ENCODE measurements around the gene CLTCL1. TPM values are rescaled to one million over a fixed set of nuclear protein-coding genes. Genes with fewer than 3 reads are reported as not detected.

CLTCL1 gene
- total RNA-seq, 4 donors from 2014 or later: 3.8 to 8.6 (median 5.6) TPM

GRCh38 chr22:19253143-19253542 is 38.4 kb downstream of the CLTCL1 start:
- Histone ChIP-seq H3K9me3 (peaks cover 0 to 4% of the 10 kb centered on the region in 2 donors), H3K27ac (no peak overlapping the region), H3K36me3 (no peaks in the 10 kb centered on the region), H3K4me1 (no peaks in the 10 kb centered on the region), H3K27me3 (no peaks in the 10 kb centered on the region), H3K4me3 (no peak overlapping the region)
- no peak for TF ChIP-seq POLR2AphosphoS5 (IDR thresholded peaks at IDR 0.05)
- TF ChIP-seq POLR2A (IDR thresholded peaks at IDR 0.05): no peak
- TF ChIP-seq EP300 (IDR thresholded peaks at IDR 0.05; ENCODE audit: low read depth): no peak
- no peak for TF ChIP-seq CTCF (IDR thresholded peaks at IDR 0.05)
- in situ Hi-C loops (cut with MboI; ENCODE audit: low pct_ligation_motif_present in 1 of 4, low pct_unique_long_range_greater_than_20kb in 1 of 4, low sequenced_read_pairs in 3 of 4): no loop called here
- WGBS, 2 donors (ENCODE audit: low coverage in 1 of 2): 90 to 94% methylated on average over 2 to 12 of the region's 12 CpGs
- intact Hi-C loops (cut with DNase I; ENCODE audit: low total_unique reads): no loop called here
- DNase-seq: no peak

GRCh38 chr22:19244600-19245352 is 46.7 kb downstream of the CLTCL1 start:
- intact Hi-C loops (cut with DNase I; ENCODE audit: low total_unique reads): no loop called here
- in situ Hi-C loops (cut with MboI; ENCODE audit: low pct_ligation_motif_present in 1 of 4, low pct_unique_long_range_greater_than_20kb in 1 of 4, low sequenced_read_pairs in 3 of 4): no loop called here
- H3K27me3 ChIP-seq: no peaks in the 10 kb centered on the region
- TF ChIP-seq POLR2AphosphoS5 (IDR thresholded peaks at IDR 0.05) (no peak), CTCF (IDR thresholded peaks at IDR 0.05) (no peak), EP300 (IDR thresholded peaks at IDR 0.05; ENCODE audit: low read depth) (no peak), POLR2A (IDR thresholded peaks at IDR 0.05) (no peak)
- no peaks in the 10 kb centered on the region for H3K36me3 ChIP-seq
- no peak for DNase-seq
- H3K9me3 ChIP-seq: no peaks in the 10 kb centered on the region
- H3K4me1 ChIP-seq: no peaks in the 10 kb centered on the region
- 85 to 87% methylated on average over 5 to 10 of the region's 10 CpGs for WGBS, 2 donors (ENCODE audit: low coverage in 1 of 2)
- no peak overlapping the region for H3K27ac ChIP-seq
- no peak overlapping the region for H3K4me3 ChIP-seq

- Histone ChIP-seq H3K4me3 (no peak overlapping the region), H3K9me3 (no peaks in the 10 kb centered on the region), H3K27me3 (no peaks in the 10 kb centered on the region), H3K4me1 (no peaks in the 10 kb centered on the region), H3K27ac (no peak overlapping the region), H3K36me3 (no peaks in the 10 kb centered on the region)
- TF ChIP-seq EP300 (IDR thresholded peaks at IDR 0.05; ENCODE audit: low read depth) (no peak), POLR2A (IDR thresholded peaks at IDR 0.05) (no peak), POLR2AphosphoS5 (IDR thresholded peaks at IDR 0.05) (no peak), CTCF (IDR thresholded peaks at IDR 0.05) (no peak)
- WGBS, 2 donors (ENCODE audit: low coverage in 1 of 2): 69 to 89% methylated on average over 2 to 4 of the region's 4 CpGs
- in situ Hi-C loops (cut with MboI; ENCODE audit: low pct_ligation_motif_present in 1 of 4, low pct_unique_long_range_greater_than_20kb in 1 of 4, low sequenced_read_pairs in 3 of 4) (no loop called here), intact Hi-C loops (cut with DNase I; ENCODE audit: low total_unique reads) (no loop called here)
- no peak for DNase-seq
Observed at GRCh38 chr22:19242699-19243098, 48.8 kb downstream of the CLTCL1 start.

GRCh38 chr22:19241593-19241906 is 50.0 kb downstream of the CLTCL1 start:
- no peaks in the 10 kb centered on the region for H3K4me1 ChIP-seq
- no peaks in the 10 kb centered on the region for H3K9me3 ChIP-seq
- DNase-seq: no peak
- no peaks in the 10 kb centered on the region for H3K36me3 ChIP-seq
- TF ChIP-seq POLR2AphosphoS5 (IDR thresholded peaks at IDR 0.05) (no peak), CTCF (IDR thresholded peaks at IDR 0.05) (no peak), EP300 (IDR thresholded peaks at IDR 0.05; ENCODE audit: low read depth) (no peak), POLR2A (IDR thresholded peaks at IDR 0.05) (no peak)
- intact Hi-C loops (cut with DNase I; ENCODE audit: low total_unique reads): no loop called here
- 96% methylated on average over 6 of the region's 6 CpGs; no CpG with 5 or more reads in 1 of the 2 donors for WGBS, 2 donors (ENCODE audit: low coverage in 1 of 2)
- in situ Hi-C loops (cut with MboI; ENCODE audit: low pct_ligation_motif_present in 1 of 4, low pct_unique_long_range_greater_than_20kb in 1 of 4, low sequenced_read_pairs in 3 of 4): no loop called here
- H3K27me3 ChIP-seq: no peaks in the 10 kb centered on the region
- H3K4me3 ChIP-seq: no peak overlapping the region
- H3K27ac ChIP-seq: no peak overlapping the region
